ENCODE results near the gene GOLPH3. TPM values are rescaled to one million over a fixed set of nuclear protein-coding genes. Genes with fewer than 3 reads are reported as not detected.
"Not testable (repeated sequence)": the region's sequence is repeated elsewhere in the genome, so short reads cannot be mapped to it uniquely, and the experiment has no call there.

The GOLPH3 gene
- total RNA-seq, 1 donor from 2014 or later: 48.3 TPM

DNA sequence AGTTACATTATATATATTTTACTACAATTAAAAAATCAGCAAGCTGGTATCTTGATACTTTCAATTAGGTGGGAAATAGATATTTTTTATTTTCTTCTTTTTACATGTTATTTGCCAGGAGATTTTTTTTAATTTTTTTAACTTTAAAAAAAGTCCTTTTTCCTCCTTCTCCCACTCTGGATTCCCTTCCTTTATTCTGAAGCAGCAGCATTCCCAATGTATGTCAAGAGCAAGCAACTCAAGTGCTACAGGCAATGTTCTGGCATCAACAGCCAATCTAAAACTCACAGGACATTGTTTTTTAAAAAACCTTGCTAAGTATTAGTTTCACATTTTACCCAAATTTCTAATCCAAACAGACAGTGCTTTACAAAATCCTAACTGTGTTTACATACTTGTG is 41.4 kb downstream of the GOLPH3 start:
- no peak for ATAC-seq

DNA sequence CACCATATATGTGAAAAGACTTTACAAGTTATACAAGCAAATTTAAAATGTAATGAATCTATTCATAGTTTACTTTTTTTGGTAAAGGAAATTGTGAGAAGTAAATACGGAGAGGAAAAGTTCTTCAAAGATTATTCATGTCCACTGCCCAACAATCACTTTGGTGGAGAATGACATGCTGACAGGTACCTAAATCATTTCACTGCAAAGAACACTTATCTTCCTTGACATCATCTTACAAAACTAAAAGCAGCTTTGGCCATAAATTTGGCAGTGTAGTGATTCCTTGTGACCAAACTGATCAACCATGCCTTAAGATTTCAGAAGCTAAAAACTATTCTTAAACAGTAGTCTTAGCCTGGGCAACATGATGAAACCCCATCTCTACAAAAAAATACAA is 42.5 kb downstream of the GOLPH3 start:
- no peak for ATAC-seq

DNA sequence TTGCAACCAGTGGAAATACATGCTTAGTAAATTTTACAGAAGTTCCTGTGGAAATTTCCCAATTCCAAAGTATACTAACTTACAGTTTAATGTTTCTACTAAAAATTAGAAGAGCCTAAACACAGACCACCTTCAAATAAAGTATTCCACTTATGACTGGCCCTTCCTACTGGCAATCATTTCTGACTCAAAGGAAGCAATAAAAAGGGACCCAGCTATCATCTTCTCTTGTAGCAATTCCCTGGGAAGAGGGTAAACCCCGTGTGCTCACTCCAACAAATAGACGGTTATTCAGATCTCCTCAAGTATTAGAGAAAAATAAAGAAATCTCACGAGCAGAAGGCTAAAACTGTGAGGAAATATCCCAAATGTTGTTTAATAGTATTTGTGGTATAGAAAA is 43.3 kb downstream of the GOLPH3 start:
- no peak for ATAC-seq

DNA sequence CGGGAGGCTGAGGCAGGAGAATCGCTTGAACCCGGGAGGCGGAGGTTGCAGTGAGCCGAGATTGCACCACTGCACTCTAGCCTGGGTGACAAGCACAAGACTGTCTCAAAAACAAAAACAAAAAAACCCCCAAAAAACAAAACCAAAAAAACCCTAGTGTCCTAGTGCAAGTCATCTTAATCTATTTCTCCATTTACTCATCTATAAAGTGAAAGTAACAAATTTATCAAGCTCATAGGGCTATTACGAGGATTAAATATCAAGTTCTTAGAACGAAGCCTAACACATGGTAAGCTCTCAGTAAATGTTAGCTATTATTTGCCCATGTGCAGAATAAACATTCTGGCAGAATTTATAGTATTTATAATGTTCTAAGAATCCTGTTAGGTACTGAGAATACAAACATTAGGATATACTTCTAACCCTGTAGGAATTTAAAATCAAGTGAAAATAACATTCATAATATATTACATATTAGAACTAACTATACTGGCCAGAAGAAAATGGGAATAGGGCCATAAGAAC is 45.0 kb downstream of the GOLPH3 start:
- no peak for ATAC-seq

DNA sequence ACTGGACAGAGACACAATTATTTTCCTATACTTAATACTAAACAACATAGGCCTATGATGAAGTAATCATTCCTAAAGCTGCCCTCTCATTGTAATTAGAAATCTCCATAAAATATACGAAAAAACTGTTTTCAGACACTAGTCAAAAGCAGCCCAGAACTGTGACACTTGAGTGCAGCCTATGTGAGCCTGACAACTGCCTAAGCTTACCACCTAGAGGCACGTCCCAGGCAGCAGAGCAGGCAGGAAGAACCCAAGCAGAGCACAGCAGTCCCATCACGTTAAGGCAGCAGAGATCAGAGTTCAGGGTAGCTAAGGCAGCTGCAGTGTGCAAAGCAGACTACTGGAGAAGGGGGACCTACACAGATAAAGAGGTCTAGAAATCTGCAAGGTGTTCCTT is 46.4 kb downstream of the GOLPH3 start:
- no peak for ATAC-seq

DNA sequence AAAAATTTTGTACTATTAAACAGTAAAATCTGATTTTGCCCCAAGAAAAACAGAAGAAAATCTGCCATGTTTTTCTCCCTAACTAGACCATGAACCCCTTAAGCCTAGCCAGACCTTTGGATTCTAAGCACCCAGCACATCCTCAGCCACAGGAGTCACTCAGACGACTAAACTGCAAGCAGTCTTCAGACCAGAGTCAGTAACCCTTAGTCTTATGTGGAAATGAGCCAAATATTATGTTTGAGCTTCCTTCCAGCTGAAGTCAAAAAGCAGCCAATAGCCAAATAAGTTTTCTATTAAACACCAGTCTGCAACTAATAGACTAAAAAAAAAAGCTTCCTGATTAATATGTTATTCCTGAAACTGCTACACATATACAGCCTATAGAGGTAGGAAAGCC is 47.4 kb downstream of the GOLPH3 start:
- ATAC-seq: no peak

DNA sequence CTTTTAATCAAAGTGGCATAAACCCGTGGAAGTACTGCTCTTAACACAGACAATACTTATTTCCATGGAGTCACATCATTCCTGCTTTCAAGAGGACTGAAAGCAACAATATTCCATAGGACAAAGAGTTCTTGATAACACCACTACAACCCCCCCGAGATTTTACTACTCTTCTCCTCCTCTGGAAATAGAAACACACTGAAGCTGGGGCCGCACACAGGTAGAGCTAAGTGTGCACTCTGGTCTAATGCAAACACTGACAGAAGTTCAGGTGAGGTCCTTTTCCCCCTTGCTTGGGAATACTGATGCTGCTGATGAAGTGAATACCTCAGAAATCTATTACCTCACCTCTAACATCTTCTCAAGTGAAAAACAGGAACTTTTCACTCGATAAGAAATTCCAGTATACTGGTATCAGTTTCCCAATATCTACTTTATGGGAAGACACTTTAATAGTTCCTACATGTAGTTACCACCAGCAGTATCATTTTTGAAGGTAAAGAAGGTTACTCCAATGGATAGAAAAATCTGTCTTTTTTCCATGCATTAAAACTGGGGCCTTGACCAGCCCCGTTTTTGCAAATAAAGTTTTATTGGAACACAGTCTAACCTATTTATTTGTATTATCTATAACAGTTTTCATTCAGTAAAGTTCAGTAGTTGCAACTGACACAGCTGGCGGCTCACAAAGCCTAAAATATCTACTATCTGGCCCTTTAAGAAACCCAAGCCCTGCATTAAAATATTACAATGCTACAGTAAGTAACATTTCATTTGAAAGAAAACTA is 50.0 kb downstream of the GOLPH3 start:
- no peak for ATAC-seq

DNA sequence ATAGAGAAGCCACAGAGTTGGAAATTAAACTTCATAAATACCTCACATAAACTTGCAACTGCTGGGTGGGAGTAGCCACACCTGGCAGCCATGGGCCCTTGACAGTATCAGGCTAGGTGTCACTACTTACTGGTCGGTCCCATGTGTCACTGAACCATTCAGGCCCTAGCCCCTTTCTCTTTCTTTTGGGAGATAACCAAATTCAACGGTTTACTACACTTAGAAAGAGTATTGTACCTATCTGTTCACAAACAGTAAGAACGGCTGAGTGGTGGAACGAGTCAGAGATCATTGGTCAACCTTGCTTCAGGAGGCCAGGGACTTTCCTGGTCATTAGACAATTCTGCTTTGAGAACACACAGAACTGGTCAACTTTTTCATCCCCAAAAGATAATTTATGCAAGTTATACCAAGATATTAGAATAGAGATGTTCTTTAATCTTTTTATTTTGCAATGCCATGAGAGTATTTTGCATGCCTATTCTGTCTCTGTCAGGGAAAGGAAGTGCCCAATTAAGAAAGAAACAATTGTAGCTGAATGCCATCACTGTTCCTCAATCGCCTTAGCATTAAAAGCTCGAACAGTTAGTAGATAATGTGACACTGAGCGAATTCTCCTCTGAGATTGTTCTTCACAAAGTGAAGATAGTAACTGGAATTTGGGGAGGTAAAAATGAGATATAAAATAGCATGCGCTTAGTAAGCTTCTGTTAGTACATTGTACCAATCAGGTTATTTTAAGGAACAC is 50.9 kb downstream of the GOLPH3 start:
- ATAC-seq: no peak

DNA sequence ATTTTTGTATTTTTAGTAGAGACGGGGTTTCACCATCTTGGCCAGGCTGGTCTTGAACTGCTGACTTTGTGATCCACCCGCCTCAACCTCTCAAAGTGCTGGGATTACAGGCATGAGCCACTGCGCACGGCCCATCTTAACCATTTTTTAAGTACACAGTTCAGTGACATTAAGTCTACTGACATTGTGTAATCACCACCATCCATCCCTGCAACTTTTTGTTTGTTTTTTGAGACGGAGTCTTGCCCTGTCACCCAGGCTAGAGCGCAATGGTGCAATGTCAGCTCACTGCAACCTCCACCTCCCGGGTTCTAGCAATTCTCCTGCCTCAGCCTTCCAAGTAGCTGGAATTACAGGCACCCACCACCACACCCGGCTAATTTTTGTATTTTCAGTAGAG is 55.2 kb downstream of the GOLPH3 start:
- not testable (repeated sequence) for ATAC-seq

DNA sequence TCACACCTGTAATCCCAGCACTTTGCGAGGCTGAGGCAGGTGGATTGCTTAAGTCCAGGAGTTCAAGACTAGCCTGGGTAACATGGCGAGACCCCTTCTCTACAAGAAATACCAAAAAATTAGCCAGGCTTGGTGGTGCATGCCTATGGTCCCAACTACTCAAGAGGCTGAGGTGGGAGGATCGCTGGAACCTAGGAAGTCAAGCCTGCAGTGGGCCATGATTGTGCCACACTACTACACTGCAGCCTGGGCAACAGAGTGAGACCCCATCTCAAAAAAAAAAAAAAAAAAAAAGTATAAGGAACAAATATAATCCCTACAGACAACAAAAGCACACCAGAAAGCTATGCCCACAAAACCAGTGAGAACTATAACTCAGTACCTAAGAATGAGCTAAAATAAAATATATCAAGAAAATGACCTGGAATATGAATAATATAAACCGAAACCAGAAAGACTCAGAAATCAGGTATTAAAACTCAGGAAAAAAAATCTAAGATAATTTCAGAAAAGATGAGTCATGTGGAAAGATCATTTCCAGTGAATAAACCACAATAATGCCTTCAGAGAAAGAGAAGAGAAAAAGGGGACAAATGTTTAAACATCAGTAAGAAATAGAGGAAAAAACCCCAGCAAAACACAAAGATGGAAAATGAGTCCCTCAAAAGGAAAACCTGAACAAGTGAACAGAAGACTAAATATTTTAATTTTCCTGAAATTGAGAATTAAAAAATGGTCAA is 57.4 kb downstream of the GOLPH3 start:
- no peak for ATAC-seq

DNA sequence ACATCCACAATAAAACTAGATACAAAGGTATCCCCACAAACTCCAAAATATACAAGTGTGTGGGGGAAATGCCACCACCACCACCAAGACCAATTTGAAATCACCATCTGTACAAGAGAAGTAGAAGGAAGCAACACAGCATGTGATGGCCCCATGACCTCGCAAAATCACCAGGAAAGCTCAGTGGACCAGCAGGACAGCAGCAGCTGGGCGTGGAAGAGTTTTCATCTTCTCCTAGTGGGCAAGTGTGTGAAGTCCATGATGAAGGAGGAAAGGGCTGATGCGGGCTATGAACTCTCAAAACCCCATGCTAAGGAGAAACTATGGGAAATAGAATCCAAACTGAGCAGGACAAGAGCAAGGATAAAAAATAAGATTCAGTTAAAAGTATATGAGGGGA is 58.1 kb downstream of the GOLPH3 start:
- ATAC-seq: no peak

DNA sequence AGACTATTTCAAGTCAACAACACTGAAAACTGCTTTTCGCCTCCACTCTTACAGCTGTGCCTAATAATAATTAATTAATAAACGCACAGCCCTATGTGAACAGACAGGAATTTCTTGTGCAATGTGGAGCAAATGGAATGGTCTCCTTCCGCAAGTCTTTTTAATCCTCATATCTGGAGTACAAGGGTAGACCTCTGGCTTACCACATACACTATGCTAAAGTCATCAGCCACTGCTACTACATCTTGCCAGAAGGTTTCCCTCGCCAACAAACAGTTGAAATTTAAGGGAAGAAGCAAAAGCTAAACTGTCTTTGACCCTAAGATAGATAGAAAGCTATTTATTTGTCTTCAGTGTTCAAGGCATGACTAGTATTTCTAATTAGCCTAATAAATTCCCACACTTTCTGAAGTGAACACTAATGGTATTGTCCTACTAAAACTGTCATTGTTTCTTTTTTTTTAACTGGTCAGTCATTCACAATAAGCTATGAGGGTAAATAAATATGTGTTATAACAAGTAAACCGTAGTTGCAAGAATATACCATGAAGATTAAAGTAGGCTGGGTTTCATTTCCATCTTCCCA is 63.9 kb downstream of the GOLPH3 start:
- no peak for ATAC-seq

DNA sequence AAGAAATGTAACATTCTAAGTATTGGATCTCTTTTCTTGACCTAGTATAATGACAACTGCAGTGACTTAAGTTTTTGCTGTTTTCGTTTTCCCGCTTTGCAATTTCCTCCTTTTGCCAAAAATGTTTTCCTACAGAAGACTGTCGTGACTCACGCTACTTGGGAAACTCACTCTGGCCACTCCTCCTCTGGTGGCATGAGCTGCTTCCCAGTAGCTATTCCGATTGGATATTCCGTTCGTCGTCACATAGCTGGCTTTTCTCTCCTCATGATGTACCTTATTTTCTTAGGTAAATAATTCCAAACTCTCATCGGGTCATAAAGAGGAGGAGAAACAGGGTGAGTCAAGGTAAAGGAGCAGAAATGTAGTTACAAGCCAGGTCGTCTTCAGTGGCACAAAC is 64.9 kb downstream of the GOLPH3 start:
- ATAC-seq: no peak

DNA sequence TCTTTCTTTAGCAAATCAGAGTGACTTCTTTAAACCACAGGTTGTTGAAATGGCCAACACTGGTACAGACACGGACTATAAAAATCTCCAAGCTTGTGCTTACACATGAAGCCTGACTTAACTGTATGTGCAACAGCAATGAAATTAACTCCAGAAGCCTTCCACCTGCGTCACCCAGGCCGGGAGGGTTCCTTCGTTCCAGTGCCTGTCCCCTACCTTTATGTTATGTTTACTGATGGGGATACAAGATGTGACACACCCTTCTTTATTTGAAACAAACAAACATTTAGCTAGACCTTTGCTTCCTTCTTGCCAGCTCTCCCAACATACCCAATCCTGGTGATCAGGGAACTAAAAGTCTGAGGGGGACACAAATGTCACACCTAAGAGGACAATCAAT is 66.0 kb downstream of the GOLPH3 start:
- ATAC-seq: no peak

DNA sequence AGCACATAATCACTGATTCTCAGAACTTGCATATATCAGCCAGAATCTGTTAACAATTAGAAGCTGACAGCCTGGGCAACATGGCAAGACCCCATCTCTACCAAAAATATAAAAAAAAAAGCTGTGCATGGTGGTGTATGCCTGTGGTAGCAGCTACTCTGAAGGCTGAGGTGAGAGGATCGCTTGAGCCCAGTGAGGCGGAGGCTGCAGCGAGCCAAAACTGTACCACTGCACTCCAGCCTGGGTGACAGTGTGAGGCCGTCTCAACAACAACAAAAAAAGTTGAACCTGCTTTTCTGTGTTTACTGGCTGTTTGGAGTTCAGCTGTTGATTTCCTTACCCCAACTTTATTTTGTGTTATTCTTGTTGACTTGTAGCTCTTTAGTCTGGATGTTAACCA is 66.8 kb downstream of the GOLPH3 start:
- no peak for ATAC-seq

DNA sequence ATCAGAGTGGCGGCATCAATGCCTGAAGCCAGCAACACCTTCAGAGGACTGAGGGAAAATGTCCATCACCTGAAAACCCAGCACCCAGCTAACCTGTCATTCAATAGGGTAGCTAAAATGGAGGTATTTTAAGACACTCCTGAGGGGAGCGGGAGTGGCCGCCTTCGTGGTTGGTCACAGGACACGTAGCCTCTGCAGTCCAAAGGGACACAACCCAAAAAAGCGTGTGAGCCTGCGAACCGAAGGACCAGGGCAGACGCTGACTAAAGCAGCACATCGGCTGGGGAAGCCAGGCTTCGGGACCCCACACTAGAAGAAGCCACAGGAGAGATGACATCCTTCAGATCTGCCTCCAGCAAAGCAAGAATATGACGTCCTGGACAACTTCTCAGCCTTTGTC is 70.6 kb downstream of the GOLPH3 start:
- ATAC-seq: no peak

DNA sequence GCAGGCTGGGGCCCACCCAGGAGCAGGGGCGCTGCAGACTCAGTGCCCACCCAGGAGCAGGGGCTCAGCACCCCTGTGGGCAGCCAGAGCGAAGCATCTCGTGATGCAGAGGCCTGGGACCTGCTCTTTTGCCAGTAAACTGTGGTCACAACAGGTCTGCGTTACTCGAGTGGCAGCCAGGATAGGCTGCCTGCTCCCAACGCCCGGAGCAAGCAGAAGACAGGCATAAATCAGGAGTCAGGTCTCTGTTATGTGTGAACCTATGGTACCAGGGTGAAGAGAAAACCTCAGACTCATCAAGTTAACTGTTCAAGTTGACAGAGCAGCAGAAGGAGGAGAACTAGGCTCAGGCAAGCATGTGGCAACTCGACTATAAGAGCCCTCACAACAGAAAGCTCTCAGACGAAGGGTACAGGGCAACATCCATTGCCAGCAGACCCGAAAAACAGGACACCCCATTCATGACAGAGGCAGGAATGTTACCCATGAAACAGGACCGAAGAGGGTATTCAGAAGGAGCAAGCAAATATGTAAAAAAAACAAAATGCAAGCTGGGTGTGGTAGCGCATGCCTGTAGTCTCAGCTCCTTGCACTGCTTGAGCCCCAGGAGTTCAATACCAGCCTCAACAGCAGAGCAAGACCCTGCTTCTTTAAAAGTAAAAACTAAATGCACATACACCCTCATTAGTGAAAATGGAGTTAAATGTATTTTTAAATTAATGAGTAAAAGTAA is 71.7 kb downstream of the GOLPH3 start:
- no peak for ATAC-seq

DNA sequence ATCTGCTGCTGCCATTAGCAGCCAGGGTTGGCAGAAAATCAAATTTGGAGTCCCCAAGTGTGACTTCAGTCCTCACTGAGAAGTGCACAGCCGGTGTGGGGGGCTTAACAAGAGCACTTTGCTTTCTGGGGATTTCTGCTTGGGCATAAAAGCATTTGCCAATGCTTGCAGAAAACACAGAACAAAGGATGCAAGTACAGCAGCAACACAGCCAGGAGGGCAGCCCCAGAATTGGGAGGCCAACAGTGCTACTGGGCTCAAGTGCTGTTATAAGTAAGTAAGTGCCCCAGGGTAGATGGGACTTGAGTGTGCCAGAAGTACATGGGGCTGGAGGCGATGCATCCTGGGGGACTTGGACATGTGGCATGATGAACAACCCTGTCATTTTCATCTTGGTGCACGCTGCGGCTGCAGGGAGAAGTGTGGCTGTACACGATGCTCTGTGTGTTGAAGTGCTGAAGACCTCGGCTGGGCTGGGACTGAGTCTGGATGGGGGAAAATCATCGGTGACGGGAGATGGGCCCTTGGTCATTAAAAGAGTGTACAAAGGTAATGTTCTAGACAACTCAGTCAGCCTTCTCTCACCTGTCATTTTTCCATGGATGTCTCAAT is 73.3 kb downstream of the GOLPH3 start:
- no peak for ATAC-seq

DNA sequence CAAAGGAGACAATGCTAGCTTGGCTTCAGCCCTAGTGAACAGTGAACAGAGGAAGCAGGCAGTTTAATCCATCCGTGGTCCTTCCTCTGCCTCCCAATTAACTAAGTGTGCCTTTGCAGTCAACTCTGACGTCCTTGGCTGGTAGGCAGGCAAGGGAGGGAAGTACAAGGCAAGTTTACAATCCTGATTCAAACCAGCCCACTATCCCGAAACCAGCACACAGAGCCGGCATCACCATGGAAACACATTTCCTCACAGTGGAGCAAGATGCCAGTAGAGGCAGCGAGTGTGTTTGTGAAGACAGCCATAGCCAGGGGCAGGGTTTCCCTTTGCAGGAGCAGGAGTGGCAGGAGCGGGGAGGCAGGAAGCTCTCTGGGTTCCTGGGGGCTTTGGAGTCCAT is 73.9 kb downstream of the GOLPH3 start:
- ATAC-seq: no peak

DNA sequence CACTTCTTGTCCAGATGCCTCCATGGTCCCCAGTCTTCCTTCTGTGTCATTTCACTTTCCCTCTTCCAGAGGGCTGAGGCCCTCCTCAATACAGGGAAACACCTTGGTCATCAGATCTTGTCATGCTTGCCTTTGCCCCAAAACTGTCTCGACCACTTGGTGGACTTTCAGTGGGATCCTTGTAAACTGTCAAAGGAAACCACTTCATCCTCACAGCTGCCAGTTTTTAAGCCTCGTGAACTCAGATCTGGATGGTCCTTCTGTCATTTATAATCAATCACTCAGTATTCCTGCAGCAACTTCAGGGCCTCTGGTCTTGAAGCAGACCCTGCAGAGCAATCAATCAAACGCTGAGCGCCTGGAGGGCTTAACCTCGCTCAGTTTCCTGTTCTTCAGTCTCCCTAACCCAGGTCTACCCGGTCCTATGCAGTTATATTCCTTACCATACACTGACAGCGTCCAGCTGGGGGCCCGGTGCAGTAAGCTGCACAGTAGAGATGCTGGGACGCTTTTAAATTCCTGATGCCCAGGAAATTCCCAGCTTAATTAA is 74.6 kb downstream of the GOLPH3 start:
- no peak for ATAC-seq

DNA sequence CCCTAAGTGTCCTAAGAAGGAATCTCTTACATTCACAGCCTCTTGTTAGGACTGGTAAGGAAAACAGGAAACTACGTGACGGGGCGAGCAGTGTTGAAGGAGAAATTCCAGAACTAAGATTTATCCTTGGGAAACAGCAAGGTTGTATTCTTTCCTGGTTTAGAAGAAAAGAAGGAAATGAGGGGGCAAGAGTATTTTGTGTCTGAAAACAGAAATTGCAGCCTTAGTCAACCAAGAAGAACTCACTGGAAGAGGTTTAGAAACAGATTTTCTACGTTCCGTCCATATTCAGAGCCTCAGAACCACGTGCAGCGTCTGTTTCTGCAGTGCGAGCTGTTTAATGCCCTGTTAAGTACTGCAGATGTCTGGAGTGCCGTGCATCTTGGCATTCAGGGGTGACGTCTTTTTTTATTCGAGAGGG is 75.2 kb downstream of the GOLPH3 start:
- ATAC-seq: no peak

All from esophagus mucosa (tissue), 1 donor.